ENCODE measurements around the gene RBM18. TPM values are rescaled to one million over a fixed set of nuclear protein-coding genes. Genes with fewer than 3 reads are reported as not detected.

Gene RBM18
- total RNA-seq, 1 experiment from 2014 or later = 30.8 TPM

GRCh38 chr9:122223435-122223834, 41.2 kb downstream of the RBM18 start:
- no peaks in the 10 kb centered on the region for H3K36me3 ChIP-seq (ENCODE audit: insufficient read depth, low read length, poor library complexity, severe bottlenecking)
- POLR2A ChIA-PET (ENCODE audit: low non-redundant PET) = no interaction called here
- no TSS peak for BruUV-seq (replicated peaks)
- peaks cover 5% of the 10 kb centered on the region for H3K4me1 ChIP-seq (ENCODE audit: insufficient read depth, low read length, poor library complexity, severe bottlenecking)
- no peak for DNase-seq (ENCODE audit: low spot score)
- intact Hi-C loops (cut with micrococcal nuclease; ENCODE audit: unreplicated experiment) = no loop called here
- no peak overlapping the region for H3K4me3 ChIP-seq (ENCODE audit: low read depth, low read length, poor library complexity, severe bottlenecking)
- TF ChIP-seq, protein P1, sequence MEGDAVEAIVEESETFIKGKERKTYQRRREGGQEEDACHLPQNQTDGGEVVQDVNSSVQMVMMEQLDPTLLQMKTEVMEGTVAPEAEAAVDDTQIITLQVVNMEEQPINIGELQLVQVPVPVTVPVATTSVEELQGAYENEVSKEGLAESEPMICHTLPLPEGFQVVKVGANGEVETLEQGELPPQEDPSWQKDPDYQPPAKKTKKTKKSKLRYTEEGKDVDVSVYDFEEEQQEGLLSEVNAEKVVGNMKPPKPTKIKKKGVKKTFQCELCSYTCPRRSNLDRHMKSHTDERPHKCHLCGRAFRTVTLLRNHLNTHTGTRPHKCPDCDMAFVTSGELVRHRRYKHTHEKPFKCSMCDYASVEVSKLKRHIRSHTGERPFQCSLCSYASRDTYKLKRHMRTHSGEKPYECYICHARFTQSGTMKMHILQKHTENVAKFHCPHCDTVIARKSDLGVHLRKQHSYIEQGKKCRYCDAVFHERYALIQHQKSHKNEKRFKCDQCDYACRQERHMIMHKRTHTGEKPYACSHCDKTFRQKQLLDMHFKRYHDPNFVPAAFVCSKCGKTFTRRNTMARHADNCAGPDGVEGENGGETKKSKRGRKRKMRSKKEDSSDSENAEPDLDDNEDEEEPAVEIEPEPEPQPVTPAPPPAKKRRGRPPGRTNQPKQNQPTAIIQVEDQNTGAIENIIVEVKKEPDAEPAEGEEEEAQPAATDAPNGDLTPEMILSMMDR (conservative IDR thresholded peaks at IDR 0.05; ENCODE audit: low read depth, low read length) = no peak
- TF ChIP-seq EZH2 (IDR thresholded peaks at IDR 0.05; ENCODE audit: borderline replicate concordance, low read depth, low read length, poor library complexity, severe bottlenecking) = no peak
- H3K27me3 ChIP-seq (replicated peaks; ENCODE audit: insufficient read depth, low read depth, low read length, poor library complexity) = peaks cover 99% of the 10 kb centered on the region
- no peak overlapping the region for H3K27ac ChIP-seq (ENCODE audit: low read depth, low read length, poor library complexity, severe bottlenecking)
- H3K9me3 ChIP-seq (ENCODE audit: low read depth, low read length, poor library complexity, severe bottlenecking) = no peaks in the 10 kb centered on the region
- CTCF ChIA-PET = interaction anchor here (0.6 kb wide), 1 partner anchor 15 kb away, joined by 6 read pairs; no protein-coding TSS in a partner anchor

DNA sequence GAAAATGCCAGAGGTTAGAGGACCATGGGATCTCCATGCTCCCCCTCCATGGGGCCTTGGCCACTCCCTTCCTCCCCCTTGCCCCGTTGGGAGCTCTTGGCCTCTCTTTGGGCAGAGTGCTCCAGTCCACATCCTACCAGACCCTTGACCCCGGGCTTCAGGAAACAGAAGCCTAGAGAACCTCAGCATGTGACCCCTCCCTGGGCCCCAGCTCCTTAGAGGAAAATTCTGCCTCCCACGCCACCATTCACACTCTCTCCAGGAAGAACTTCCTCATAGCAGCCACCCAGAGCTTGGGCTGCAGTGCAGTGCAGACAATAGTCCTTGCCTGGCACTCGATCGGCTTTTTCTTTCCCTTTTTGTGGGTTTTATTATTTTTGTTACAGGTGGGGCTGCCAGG, 41.8 kb downstream of the RBM18 start:
- ChIA-PET CTCF (interaction anchor here (0.6 kb wide), 1 partner anchor 14 kb away, joined by 6 read pairs; no protein-coding TSS in a partner anchor), POLR2A (ENCODE audit: low non-redundant PET) (no interaction called here)
- no TSS peak for BruUV-seq (replicated peaks)
- peaks cover 100% of the 10 kb centered on the region for H3K27me3 ChIP-seq (replicated peaks; ENCODE audit: insufficient read depth, low read depth, low read length, poor library complexity)
- H3K36me3 ChIP-seq (ENCODE audit: insufficient read depth, low read length, poor library complexity, severe bottlenecking) = no peaks in the 10 kb centered on the region
- H3K4me1 ChIP-seq (ENCODE audit: insufficient read depth, low read length, poor library complexity, severe bottlenecking) = peaks cover 5% of the 10 kb centered on the region
- intact Hi-C loops (cut with micrococcal nuclease; ENCODE audit: unreplicated experiment) = no loop called here
- no peak overlapping the region for H3K4me3 ChIP-seq (ENCODE audit: low read depth, low read length, poor library complexity, severe bottlenecking)
- no peak for TF ChIP-seq EZH2 (IDR thresholded peaks at IDR 0.05; ENCODE audit: borderline replicate concordance, low read depth, low read length, poor library complexity, severe bottlenecking)
- TF ChIP-seq, protein P1 (conservative IDR thresholded peaks at IDR 0.05; ENCODE audit: low read depth, low read length) = no peak
- no peaks in the 10 kb centered on the region for H3K9me3 ChIP-seq (ENCODE audit: low read depth, low read length, poor library complexity, severe bottlenecking)
- no peak for DNase-seq (ENCODE audit: low spot score)
- no peak overlapping the region for H3K27ac ChIP-seq (ENCODE audit: low read depth, low read length, poor library complexity, severe bottlenecking)

DNA sequence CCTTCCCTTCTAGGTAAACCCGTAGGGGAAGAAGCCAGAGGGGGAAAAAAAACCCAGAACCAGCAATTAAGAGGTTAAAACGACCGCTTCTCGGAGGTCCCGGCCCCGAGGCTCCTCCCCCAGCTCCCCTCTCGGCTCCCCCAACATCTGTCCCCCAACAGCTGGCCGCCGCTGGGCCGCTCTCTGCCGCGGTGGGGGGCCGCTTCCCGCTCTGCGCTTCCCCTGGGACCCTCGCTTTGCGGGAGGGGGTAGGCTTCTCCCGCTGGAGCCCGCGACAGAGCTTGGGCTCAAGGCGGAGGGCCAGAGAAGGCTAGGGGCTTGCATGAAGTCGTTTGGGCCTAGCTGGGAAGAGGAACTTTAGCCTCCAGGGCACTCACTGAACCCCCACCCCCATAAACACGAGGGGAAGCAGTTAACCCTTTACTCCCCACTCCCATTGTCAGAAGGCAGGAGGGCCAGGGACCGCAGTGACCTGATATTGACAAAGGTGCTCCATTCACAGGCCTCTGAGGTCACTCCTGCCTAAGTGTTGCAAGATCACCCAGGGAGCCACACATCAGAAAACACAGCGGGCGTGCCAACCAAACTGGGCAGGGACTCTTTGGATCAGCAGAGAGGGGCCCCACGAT, 43.3 kb downstream of the RBM18 start:
- H3K36me3 ChIP-seq (ENCODE audit: insufficient read depth, low read length, poor library complexity, severe bottlenecking) = no peaks in the 10 kb centered on the region
- ChIA-PET POLR2A (ENCODE audit: low non-redundant PET) (no interaction called here), CTCF (interaction anchor here (0.6 kb wide), 1 partner anchor 481 kb away, joined by 3 read pairs; no protein-coding TSS in a partner anchor)
- H3K4me1 ChIP-seq (ENCODE audit: insufficient read depth, low read length, poor library complexity, severe bottlenecking) = peaks cover 5% of the 10 kb centered on the region
- DNase-seq (ENCODE audit: low spot score) = no peak
- no peaks in the 10 kb centered on the region for H3K9me3 ChIP-seq (ENCODE audit: low read depth, low read length, poor library complexity, severe bottlenecking)
- intact Hi-C loops (cut with micrococcal nuclease; ENCODE audit: unreplicated experiment) = no loop called here
- no TSS peak for BruUV-seq (replicated peaks)
- H3K27ac ChIP-seq (ENCODE audit: low read depth, low read length, poor library complexity, severe bottlenecking) = no peak overlapping the region
- no peak for TF ChIP-seq EZH2 (IDR thresholded peaks at IDR 0.05; ENCODE audit: borderline replicate concordance, low read depth, low read length, poor library complexity, severe bottlenecking)
- TF ChIP-seq, protein P1 (conservative IDR thresholded peaks at IDR 0.05; ENCODE audit: low read depth, low read length) = no peak
- H3K27me3 ChIP-seq (replicated peaks; ENCODE audit: insufficient read depth, low read depth, low read length, poor library complexity) = peaks cover 98% of the 10 kb centered on the region
- no peak overlapping the region for H3K4me3 ChIP-seq (ENCODE audit: low read depth, low read length, poor library complexity, severe bottlenecking)
